ENCODE data around the gene GNAT3.

Gene GNAT3

GRCh38 chr7:80411621-80412020 is 100.2 kb downstream of the GNAT3 start:
- TF ChIP-seq GATA3 (IDR thresholded peaks at IDR 0.05; ENCODE audit: low read depth, low read length) = no peak

- TF ChIP-seq GATA3 (IDR thresholded peaks at IDR 0.05; ENCODE audit: low read depth, low read length) (no peak), GATA2 (IDR thresholded peaks at IDR 0.05; ENCODE audit: low read depth, low read length) (no peak)
Observed at GRCh38 chr7:80410081-80410480, 101.8 kb downstream of the GNAT3 start.
